ENCODE measurements around the gene ERVH48-1.

GRCh38 chr21:42873096-42873495 lies 52.3 kb downstream of the ERVH48-1 start:
- TF ChIP-seq JUN (IDR thresholded peaks at IDR 0.05) (no peak), SMC3 (IDR thresholded peaks at IDR 0.05) (no peak), POLR2AphosphoS2 (conservative IDR thresholded peaks at IDR 0.05; ENCODE audit: low read length) (no peak), ZFP36 (IDR thresholded peaks at IDR 0.05; ENCODE audit: borderline replicate concordance, partially characterized antibody) (no peak), CBX8 (IDR thresholded peaks at IDR 0.05) (no peak), KDM1A (IDR thresholded peaks at IDR 0.05; ENCODE audit: low read depth) (no peak), POLR2A (IDR thresholded peaks at IDR 0.05; ENCODE audit: low read length) (no peak), CEBPB (IDR thresholded peaks at IDR 0.05) (no peak), CHD4 (IDR thresholded peaks at IDR 0.05; ENCODE audit: borderline replicate concordance) (no peak), EHF (CRISPR knock-in tag; IDR thresholded peaks at IDR 0.05) (no peak), ZC3H11A (IDR thresholded peaks at IDR 0.05) (no peak)
- TF ChIP-seq, protein P1, sequence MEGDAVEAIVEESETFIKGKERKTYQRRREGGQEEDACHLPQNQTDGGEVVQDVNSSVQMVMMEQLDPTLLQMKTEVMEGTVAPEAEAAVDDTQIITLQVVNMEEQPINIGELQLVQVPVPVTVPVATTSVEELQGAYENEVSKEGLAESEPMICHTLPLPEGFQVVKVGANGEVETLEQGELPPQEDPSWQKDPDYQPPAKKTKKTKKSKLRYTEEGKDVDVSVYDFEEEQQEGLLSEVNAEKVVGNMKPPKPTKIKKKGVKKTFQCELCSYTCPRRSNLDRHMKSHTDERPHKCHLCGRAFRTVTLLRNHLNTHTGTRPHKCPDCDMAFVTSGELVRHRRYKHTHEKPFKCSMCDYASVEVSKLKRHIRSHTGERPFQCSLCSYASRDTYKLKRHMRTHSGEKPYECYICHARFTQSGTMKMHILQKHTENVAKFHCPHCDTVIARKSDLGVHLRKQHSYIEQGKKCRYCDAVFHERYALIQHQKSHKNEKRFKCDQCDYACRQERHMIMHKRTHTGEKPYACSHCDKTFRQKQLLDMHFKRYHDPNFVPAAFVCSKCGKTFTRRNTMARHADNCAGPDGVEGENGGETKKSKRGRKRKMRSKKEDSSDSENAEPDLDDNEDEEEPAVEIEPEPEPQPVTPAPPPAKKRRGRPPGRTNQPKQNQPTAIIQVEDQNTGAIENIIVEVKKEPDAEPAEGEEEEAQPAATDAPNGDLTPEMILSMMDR (IDR thresholded peaks at IDR 0.05), result no peak
- TF ChIP-seq, protein P2, sequence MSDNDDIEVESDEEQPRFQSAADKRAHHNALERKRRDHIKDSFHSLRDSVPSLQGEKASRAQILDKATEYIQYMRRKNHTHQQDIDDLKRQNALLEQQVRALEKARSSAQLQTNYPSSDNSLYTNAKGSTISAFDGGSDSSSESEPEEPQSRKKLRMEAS (IDR thresholded peaks at IDR 0.05), result no peak
- TF ChIP-seq, protein P3, sequence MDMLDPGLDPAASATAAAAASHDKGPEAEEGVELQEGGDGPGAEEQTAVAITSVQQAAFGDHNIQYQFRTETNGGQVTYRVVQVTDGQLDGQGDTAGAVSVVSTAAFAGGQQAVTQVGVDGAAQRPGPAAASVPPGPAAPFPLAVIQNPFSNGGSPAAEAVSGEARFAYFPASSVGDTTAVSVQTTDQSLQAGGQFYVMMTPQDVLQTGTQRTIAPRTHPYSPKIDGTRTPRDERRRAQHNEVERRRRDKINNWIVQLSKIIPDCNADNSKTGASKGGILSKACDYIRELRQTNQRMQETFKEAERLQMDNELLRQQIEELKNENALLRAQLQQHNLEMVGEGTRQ (IDR thresholded peaks at IDR 0.05), result no peak
